ENCODE measurements around the gene KRT85.

Gene KRT85

DNA sequence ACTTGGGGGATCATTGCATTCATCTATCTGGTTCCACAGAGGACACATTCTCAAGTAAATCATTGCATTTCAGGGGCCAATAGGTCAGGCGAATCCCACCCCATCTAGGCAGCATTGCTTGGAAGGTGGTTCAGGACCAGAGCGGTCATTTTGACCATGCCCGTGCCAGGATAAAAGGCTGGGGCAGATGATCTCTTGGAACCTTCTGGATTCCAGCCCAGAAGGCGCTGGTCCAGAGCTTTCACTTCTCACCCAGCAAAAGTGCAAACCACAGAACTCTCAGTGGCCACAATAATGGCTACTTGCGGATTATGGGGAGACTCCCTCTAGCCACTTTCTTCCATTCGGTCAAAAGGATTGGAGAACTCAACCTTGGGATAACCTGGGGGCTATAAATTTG lies 595 bp upstream of the KRT85 start:
- DNase-seq (ENCODE audit: low read depth, low spot score): no peak

GRCh38 chr12:52364901-52365489 lies 2.3 kb downstream of the KRT85 start:
- DNase-seq (ENCODE audit: low read depth, low spot score): no peak

- DNase-seq (ENCODE audit: low read depth, low spot score): no peak
These were observed 3.2 kb downstream of the KRT85 start for GRCh38 chr12:52364061-52364460.

DNA sequence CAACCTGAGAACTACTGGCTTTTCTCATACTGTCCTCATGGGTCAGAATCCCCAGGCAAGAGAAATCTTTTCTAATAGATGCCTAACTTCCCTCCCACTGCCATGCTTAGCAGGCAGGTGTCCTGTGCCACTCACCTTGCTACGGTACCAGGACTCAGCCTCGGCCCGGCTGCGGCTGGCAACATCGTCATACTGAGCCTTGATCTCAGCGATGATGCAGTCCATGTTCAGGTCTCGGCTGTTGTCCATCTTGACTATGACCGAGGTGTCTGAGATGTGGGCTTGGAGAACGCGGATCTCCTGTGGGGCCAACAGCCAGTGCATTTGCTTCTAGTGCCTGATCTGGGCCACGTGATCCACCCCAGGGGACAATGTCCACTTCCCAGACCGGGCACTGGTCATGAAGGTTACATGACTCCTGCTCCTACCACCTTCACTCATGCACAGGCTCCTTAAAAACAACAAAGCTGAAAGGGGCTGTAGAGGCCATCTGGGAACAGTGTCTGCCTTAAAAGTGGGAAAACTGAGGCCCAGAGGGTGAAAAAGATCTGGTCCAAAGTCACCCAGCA lies 4.1 kb downstream of the KRT85 start:
- no peak for DNase-seq (ENCODE audit: low read depth, low spot score)

DNA sequence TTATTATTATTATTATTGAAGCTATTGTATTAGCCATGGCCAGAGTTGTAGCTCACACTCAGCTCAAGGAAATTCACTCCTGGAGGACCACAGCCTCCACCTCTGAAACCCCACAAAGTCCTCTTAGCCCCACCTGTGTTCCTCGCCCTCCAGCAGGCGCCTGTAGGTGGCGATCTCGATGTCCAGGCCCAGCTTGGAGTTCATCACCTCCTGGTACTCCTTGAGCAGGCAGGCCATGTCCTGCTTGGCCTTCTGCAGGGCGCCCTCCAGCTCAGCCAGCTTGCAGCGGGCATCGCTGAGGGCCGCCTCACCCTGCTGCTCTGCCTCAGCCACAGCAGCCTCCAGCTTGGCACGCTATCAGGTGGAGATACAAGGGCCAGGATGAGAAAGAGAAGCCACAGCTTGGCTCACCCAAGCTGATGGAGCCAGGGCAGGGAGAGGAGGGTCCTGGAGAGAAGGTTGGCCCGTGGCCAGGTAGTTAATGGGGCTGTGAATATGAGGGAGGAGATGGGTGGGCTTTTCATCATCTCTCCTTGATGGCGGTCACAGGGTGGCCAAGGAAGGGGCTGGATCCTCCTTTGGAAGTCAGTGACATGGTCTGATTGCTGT lies 5.1 kb downstream of the KRT85 start:
- DNase-seq (ENCODE audit: low read depth, low spot score): no peak

GRCh38 chr12:52361553-52361952 lies 5.7 kb downstream of the KRT85 start:
- no peak for DNase-seq (ENCODE audit: low read depth, low spot score)

DNA sequence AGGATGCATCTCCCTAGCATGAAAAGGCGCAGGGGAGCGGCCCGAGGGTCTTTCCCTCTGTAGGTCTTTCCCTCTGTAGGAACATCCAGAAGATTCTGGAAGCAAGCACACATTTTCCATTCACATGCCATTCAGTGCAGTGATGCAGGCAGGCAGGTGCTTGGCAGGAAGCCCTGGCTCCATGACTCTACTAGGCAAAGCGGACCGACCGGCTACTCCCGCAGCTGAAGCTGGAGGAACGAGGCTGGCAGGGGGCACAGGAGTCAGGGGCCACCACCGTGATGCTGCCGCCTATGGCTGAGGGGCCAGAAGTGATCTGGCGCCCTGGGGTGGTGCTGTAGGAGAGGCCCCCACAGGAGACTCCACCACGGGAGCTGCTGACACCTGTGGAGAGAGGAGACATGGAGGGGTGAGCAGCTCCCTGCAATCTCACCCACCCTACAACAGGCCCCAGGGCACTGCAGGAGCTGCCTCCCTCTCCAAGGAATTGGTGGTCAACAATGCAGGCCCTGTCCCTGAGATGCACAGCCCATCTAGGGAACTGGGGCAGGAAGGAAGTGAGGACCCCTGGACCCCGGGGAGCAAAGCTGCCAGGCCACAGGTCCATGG lies 6.5 kb downstream of the KRT85 start:
- no peak for DNase-seq (ENCODE audit: low read depth, low spot score)

DNA sequence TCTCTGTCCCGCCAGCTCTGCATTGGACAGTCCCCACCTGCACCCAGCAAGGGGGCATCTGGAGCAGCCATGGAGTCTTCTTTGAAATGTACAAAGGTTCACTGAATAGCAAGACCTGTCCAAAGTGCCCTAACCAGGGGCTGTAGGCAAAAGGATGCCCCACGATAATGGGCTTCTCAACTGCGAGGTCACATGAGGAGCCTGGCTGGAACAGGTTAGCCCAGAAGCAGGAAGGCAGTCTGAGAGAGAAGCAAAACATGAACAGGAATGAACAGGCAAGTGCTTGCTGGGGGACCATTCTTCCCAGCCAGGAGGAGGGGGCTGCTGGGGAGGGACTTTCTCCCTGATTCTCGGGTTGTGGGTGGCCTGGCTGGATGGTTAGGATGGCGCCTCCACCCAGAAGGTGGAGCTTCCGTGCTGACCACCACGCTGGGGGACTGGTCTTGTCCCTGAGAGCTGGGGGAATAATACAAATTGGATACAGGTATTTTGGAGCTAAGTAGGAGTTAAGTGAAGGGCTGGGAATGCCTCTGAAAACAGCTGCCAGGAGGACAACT lies 7.1 kb downstream of the KRT85 start:
- no peak for DNase-seq (ENCODE audit: low read depth, low spot score)

- no peak for DNase-seq (ENCODE audit: low read depth, low spot score)
These were observed 7.6 kb downstream of the KRT85 start for GRCh38 chr12:52359621-52360061.

DNA sequence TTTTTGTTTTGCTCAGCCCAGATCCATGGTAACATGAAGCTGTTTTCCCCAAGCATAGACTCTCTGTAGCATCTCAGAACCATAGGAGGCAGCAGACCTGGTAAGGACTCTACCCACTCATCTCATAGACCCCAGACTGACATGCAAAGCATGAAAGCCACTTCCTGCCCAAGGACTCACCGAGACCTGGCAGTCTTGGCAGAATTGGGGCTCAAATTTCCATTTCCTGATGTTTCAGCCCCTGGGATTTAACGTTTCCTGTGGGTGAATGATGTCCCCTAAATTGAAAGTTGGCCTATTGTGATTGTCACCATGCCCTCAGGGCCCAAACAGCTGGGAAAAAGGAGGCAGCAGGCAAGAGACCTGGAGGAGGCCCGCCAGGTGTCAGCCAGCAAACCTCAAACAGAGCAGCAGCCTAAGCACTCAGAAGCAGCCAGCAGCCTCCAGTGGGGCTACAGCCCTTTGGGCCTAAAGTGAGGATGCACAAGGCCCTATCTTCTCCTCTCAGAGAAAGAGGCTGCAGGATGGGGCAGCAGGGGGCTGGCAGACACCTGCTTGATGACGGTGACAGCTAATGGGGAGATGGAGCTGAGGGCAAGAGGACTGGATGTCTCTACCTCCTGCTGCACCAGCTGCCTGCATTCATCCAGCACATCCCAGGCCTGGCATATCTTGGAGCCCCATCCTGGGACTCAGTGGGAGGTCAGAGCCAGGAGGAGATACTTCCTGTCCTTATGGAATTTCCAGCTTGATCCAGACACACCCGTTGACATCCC lies 8.5 kb downstream of the KRT85 start:
- DNase-seq (ENCODE audit: low read depth, low spot score): no peak

GRCh38 chr12:52356762-52357580 lies 10.3 kb downstream of the KRT85 start:
- DNase-seq (ENCODE audit: low read depth, low spot score): no peak

GRCh38 chr12:52356031-52356761 lies 11.1 kb downstream of the KRT85 start:
- no peak for DNase-seq (ENCODE audit: low read depth, low spot score)

DNA sequence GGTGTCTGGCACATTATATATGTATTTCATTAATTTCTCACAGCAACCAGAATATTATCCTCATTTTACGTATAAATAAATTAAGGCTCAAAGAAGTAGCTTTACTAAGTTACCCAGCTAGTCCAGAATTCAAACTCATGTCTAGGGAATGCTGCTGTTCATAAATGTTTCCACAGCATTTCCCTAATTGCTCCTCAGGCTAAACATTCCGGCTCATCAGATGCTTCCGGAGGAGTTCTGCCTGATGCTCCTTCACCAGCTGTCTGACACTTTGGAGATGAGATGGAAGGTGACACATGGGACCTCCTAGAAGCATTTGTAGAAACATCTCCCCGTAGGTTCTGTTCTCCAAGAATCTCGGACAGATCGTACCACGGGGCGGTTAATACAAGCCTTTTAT lies 12.1 kb downstream of the KRT85 start:
- no peak for DNase-seq (ENCODE audit: low read depth, low spot score)

GRCh38 chr12:52354200-52354599 lies 13.1 kb downstream of the KRT85 start:
- no peak for DNase-seq (ENCODE audit: low read depth, low spot score)

DNA sequence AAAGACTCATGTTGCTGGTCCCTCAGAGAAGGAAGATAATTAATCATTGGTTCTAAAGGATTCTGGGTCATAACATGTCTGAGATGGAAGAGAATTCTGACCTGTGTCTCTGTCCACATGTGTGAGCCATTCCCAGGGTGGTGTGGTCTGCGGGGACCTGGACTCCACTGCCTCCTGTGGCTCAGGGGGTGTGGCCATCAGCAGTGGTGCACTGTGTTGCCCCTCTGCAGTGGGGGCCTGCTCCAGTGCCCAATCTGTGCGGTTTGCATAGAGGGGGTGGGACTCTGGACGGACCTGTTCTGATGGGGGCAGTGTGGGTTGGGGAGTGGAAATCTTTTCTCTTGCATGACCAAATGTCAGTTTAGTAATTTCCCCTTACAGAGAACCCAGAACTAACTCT lies 13.5 kb downstream of the KRT85 start:
- no peak for DNase-seq (ENCODE audit: low read depth, low spot score)

- no peak for DNase-seq (ENCODE audit: low read depth, low spot score)
These were observed 14.3 kb downstream of the KRT85 start for GRCh38 chr12:52352951-52353350.

- DNase-seq (ENCODE audit: low read depth, low spot score): no peak
These were observed 15.9 kb downstream of the KRT85 start for GRCh38 chr12:52351196-52352059.

- no peak for DNase-seq (ENCODE audit: low read depth, low spot score)
These were observed 16.5 kb downstream of the KRT85 start for GRCh38 chr12:52350786-52351185.

DNA sequence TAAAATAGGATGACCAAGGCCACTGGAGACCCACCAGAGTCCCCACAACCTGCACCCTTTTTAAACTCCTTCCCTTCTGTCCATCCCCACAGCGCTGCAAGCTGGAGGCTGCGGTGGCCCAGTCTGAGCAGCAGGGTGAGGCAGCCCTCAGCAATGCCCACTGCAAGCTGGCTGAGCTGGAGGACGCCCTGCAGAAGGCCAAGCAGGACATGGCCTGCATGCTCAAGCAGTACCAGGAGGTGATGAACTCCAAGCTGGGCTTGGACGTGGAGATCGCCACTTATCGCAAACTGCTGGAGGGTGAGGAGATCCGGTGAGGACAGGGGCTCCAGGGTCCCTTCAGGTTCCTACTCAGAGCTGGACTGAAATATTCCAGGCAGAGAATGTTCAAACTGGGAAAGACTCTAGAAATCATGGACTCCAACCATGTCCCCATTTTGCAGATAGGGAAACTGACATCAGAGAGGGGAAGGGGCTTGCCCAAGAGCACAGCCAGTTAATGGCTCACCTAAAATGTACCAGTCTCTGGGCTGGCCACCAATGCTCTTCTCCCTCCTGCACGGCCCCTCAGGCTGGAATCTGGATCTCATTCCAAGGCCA lies 17.2 kb downstream of the KRT85 start:
- DNase-seq (ENCODE audit: low read depth, low spot score): no peak

All from iPS DF 19.7 (cell line).